ENCODE data around the gene TTC39B. TPM values are rescaled to one million over a fixed set of nuclear protein-coding genes. Genes with fewer than 3 reads are reported as not detected.

The TTC39B gene
- total and polyA plus RNA-seq, 11 donors = 0.42 to 5.9 (median 1.2) TPM

GRCh38 chr9:15200111-15200510, 106.9 kb downstream of the TTC39B start:
- 95 to 96% (median 95%) methylated on average over 3 of the region's 3 CpGs for WGBS, 4 donors
- Histone ChIP-seq H3K4me3 (no peak overlapping the region), H3K4me1 (no peaks in the 10 kb centered on the region), H3K9me3 (peaks cover 0 to 10% (median 2%) of the 10 kb centered on the region in 12 donors), H3K27ac (no peak overlapping the region), H3K27me3 (no peaks in the 10 kb centered on the region), H3K36me3 (peaks cover 0 to 25% (median 0%) of the 10 kb centered on the region in 9 donors)
- DNase-seq (no peak), ATAC-seq (no peak)
- no peak for TF ChIP-seq POLR2A (IDR thresholded peaks at IDR 0.05)
- TF ChIP-seq CTCF (IDR thresholded peaks at IDR 0.05) = no peak
- intact Hi-C loops (cut with DNase I) = no loop called here

GRCh38 chr9:15192856-15193255, 114.2 kb downstream of the TTC39B start:
- TF ChIP-seq POLR2A (IDR thresholded peaks at IDR 0.05) (no peak), CTCF (IDR thresholded peaks at IDR 0.05) (no peak)
- H3K4me1 ChIP-seq = no peaks in the 10 kb centered on the region
- H3K36me3 ChIP-seq = peaks cover 0 to 50% (median 40%) of the 10 kb centered on the region in 9 donors
- WGBS, 4 donors = 87 to 97% (median 94%) methylated on average over 5 of the region's 5 CpGs
- intact Hi-C loops (cut with DNase I) = no loop called here
- no peaks in the 10 kb centered on the region for H3K27me3 ChIP-seq
- no peak overlapping the region for H3K27ac ChIP-seq
- no peak overlapping the region for H3K4me3 ChIP-seq
- H3K9me3 ChIP-seq = peaks cover 0 to 10% (median 2%) of the 10 kb centered on the region in 12 donors
- DNase-seq (no peak), ATAC-seq (no peak)

- Histone ChIP-seq H3K27ac (no peak overlapping the region), H3K4me3 (no peak overlapping the region), H3K4me1 (no peaks in the 10 kb centered on the region), H3K36me3 (peaks cover 0 to 65% (median 47%) of the 10 kb centered on the region in 9 donors), H3K9me3 (peaks cover 0 to 9% (median 2%) of the 10 kb centered on the region in 12 donors), H3K27me3 (no peaks in the 10 kb centered on the region)
- no peak for ATAC-seq
- no peak for TF ChIP-seq CTCF (IDR thresholded peaks at IDR 0.05)
- TF ChIP-seq POLR2A (IDR thresholded peaks at IDR 0.05) = no peak
- DNase-seq = no peak
- intact Hi-C loops (cut with DNase I) = no loop called here
Observed at GRCh38 chr9:15191378-15191777, 115.6 kb downstream of the TTC39B start.

DNA sequence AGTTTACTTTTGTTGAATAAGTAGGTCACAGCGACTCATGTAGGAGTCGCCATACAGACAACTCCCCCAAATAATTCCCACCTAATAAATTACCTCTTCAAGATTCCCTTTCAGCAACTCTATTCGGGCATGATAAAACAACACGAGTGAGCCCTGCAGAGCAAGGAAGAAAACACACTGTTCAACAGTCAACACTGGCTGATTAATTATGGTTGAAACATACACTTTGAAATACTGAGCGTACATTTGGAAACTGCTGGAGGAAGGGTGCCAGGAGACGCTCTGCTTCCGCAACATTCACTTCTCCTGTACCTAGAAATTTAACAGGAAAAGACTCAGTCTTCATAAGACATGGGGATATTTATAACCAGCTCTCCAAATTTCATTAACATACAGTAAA, 117.5 kb downstream of the TTC39B start:
- no peak overlapping the region for H3K27ac ChIP-seq
- H3K4me3 ChIP-seq = no peak overlapping the region
- DNase-seq (no peak), ATAC-seq (no peak)
- H3K36me3 ChIP-seq = peaks cover 0 to 84% (median 58%) of the 10 kb centered on the region in 9 donors
- intact Hi-C loops (cut with DNase I) = no loop called here
- 86 to 88% (median 87%) methylated on average over 7 of the region's 7 CpGs for WGBS, 4 donors
- no peaks in the 10 kb centered on the region for H3K4me1 ChIP-seq
- no peaks in the 10 kb centered on the region for H3K27me3 ChIP-seq
- no peak for TF ChIP-seq POLR2A (IDR thresholded peaks at IDR 0.05)
- no peak for TF ChIP-seq CTCF (IDR thresholded peaks at IDR 0.05)
- no peaks in the 10 kb centered on the region for H3K9me3 ChIP-seq

Data from heart left ventricle (tissue), 16 donors.